LoVo (cell line): Measurements from ENCODE around the gene HERC4.

ENCODE experiments used
- DNase-seq: peaks from one replicate; pipeline ENCODE4 v3.0.0-alpha.2; 2016; ENCODE audit warnings: low spot score

The HERC4 gene

GRCh38 chr10:67959839-67960476, 115.1 kb downstream of the HERC4 start:
- DNase-seq, result no peak

GRCh38 chr10:67955614-67956013, 119.5 kb downstream of the HERC4 start:
- DNase-seq, result no peak

GRCh38 chr10:67943917-67944316, 131.2 kb downstream of the HERC4 start:
- DNase-seq, result no peak

GRCh38 chr10:67936416-67936815, 138.7 kb downstream of the HERC4 start:
- DNase-seq, result no peak

- no peak for DNase-seq
Observed at GRCh38 chr10:67935223-67935622, 139.9 kb downstream of the HERC4 start.

DNA sequence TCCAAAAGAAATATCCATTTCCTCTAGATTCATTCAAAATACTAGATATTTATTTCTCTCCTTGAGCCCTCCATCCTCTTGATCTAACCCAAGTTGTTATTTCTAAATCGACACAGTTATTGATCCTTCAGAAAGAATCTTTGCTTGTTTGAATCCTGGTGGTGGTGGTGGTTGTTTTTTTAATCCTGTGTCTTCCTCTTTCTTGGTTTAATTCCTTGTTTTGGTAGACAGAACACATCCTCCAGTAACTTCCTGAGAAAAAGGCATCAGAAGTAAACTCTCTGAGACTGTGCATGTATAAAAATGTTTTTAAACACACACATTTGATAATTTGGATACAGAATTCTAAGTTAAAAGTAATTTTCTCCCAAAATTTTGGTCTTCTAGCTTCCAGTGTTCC, 140.7 kb downstream of the HERC4 start:
- no peak for DNase-seq

DNA sequence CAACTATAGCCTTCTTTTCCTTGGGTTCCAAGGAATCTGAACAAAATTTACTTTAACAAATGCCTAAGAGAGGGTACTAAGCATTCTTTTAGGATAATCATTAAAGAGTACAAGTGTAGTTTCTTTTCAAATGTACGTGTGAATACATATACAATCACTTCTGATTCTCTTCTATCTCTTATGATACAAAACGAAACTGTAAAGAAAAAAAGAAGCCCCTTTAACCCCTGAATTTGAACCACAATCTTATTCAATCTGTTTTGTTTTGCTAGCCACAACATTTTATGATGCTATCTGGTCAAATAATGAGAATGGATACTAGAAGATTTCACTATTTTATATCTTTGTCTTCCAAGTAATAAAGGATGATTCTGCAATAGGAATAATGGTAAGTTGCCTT, 141.9 kb downstream of the HERC4 start:
- DNase-seq, result no peak

DNA sequence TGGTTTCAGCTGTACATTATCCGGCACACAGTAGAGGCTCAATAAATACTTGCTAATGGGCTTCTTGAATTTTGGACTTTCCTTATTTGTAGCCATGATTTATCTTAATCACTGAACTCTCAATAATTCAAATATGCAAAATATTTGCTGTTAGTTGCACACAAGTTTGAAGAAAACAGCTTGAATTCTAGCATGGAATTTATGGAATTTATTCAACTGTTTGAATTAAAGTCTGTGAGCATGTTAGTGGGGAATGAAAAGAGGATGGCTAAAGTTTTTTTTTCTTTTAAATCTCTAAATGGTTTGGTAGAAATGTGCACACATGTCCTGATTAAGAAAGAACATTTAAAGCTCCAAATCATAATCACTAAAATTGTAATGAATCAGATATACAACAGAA, 148.1 kb downstream of the HERC4 start:
- no peak for DNase-seq

- DNase-seq, result no peak
Observed at GRCh38 chr10:67925449-67926005, 149.6 kb downstream of the HERC4 start.

- no peak for DNase-seq
Observed at GRCh38 chr10:67924136-67924535, 150.9 kb downstream of the HERC4 start.

GRCh38 chr10:67923551-67923950, 151.5 kb downstream of the HERC4 start:
- DNase-seq, result no peak

DNA sequence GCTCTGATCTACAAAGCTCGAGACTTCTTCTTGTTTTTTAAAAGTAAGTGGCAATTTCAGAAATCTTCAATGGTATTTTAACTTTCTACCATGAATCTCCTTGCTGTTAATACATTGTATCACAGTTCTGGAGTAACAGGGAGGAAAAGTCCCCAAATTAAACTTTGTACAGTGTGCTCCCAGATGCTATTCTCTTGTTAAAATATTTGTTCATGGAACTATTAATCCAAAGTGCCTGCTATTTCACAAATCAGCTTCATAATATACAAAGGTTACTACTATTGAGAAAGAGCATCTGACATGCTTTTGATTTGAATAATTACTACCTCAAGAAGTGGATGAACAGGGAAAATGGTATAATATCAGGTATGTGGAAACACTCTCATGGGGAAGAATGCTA, 154.0 kb downstream of the HERC4 start:
- DNase-seq, result no peak

DNA sequence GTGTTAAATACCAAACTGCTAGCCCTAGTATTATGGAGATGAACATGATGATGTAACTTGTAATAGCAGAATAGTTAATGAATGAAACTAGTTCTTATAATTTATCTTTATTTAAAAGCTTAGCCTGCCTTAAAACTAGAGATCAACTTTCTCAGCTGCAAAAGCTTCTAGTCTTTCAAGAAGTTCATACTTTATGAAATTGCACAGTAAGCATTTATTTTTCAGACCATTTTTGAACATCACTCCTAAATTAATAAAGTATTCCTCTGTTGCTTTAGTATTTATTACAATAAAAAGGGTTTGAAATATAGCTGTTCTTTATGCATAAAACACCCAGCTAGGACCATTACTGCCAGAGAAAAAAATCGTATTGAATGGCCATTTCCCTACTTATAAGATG, 157.4 kb downstream of the HERC4 start:
- DNase-seq, result no peak

- DNase-seq, result no peak
Observed at GRCh38 chr10:67917169-67917568, 157.9 kb downstream of the HERC4 start.

DNA sequence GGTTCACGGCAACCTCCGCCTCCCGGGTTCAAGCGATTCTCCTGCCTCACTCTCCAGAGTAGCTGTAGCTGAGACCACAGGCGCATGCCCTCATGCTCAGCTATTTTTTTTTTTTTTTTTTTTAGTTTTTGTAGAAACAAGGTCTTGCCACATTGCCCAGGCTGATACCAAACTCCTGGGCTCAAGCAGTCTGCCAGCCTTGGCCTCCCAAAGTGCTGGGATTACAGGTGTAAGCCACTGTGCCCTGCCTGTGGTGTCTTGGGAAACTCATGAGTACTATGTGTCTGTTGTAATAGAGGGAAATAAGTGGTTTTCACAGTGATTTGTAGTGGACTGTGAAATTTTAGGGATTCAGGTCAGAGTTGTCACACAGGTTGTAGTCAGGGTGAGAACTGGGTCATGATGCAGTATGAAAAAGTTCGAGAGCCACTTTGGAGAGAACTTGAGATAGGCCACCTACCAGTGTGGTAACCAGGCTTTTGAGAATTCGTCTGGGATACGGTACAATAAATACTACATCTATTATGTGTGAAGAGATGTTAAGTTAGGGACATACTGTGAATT, 160.2 kb downstream of the HERC4 start:
- DNase-seq, result no peak

DNA sequence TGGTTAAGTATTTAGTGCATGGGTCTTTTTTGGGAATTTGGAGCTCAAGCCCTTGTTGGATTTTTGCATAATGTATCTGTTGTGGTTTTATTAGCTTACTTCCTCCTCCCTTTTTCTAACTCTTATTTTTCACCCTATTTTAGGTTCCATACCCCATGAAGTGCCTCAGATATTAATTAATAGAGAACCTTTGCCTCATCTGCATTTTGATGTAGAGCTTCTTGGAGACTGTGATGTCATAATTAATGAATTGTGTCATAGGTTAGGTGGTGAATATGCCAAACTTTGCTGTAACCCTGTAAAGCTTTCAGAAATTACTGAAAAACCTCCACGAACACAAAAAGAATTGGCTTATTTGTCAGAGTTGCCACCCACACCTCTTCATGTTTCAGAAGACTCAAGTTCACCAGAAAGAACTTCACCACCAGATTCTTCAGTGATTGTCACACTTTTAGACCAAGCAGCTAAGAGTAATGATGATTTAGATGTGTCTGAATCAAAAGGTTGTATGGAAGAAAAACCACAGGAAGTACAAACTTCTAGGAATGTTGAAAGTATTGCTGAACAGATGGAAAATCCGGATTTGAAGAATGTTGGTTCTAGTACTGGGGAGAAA, 162.6 kb downstream of the HERC4 start:
- no peak for DNase-seq

GRCh38 chr10:67903581-67903980, 171.5 kb downstream of the HERC4 start:
- no peak for DNase-seq

GRCh38 chr10:67893637-67894036, 181.4 kb downstream of the HERC4 start:
- DNase-seq, result no peak

GRCh38 chr10:67884842-67885670, 190.0 kb downstream of the HERC4 start:
- DNase-seq, result peak; percentile 69

GRCh38 chr10:67884313-67884841, 190.7 kb downstream of the HERC4 start, which contains the start of gene SIRT1:
SIRT1 (plus strand) TSS chr10:67884656; CDS start chr10:67884722, 66 bp downstream.
- peak; percentile 95 for DNase-seq

- no peak for DNase-seq
Observed at GRCh38 chr10:67883710-67884312, 191.3 kb downstream of the HERC4 start.

DNA sequence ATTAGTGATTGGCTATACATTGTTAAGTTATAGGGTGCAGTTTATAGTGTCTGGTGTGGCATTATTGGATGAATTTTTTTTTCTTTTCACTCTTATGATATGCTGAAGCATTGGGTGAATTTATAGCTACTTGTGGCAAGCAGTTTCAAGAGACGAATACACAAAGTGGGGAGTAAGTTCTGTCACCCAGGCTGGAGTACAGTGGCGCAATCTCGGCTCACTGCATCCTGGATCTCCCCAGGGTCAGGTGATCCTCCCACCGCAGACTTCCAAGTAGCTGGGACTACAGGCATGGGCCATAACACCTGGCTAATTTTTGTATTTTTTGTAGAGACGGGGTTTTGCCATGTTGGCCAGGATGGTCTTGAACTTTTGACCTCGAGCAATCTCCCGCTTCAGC, 196.9 kb downstream of the HERC4 start:
- DNase-seq, result no peak
